ENCODE results near the gene TFDP1.
A peak's percentile ranks its signal among the peaks of the same experiment; 100 is the strongest.

Gene TFDP1

GRCh38 chr13:113603116-113603710, 18.7 kb downstream of the TFDP1 start:
- H2AFZ ChIP-seq (ENCODE audit: low read length), result no peak overlapping the region
- H2AK5ac ChIP-seq (ENCODE audit: low read depth, low read length), result no peak overlapping the region
- peaks cover 0 to 8% of the 10 kb centered on the region in 2 donors for H3K4me1 ChIP-seq (ENCODE audit: control insufficient read depth in 2 of 2, insufficient read depth in 1 of 2, low read depth in 1 of 2, low read length in 2 of 2)
- H3K9me3 ChIP-seq (replicated peaks in 1 of 2; ENCODE audit: control insufficient read depth in 2 of 2, insufficient read depth in 1 of 2, low read depth in 1 of 2, low read length in 2 of 2), result peaks cover 11 to 37% of the 10 kb centered on the region in 2 donors
- H3K4me2 ChIP-seq (ENCODE audit: insufficient read depth, low read length, poor library complexity, severe bottlenecking), result no peak overlapping the region
- no peak overlapping the region for H2BK5ac ChIP-seq (ENCODE audit: low read length)
- H4K8ac ChIP-seq (ENCODE audit: low read depth, low read length), result no peak overlapping the region
- H2BK120ac ChIP-seq (ENCODE audit: low read depth, low read length), result no peak overlapping the region
- no peak overlapping the region for H3K23ac ChIP-seq (ENCODE audit: low read depth, low read length, poor library complexity)
- DNase-seq (ENCODE audit: low spot score), result no peak
- H4K91ac ChIP-seq (ENCODE audit: low read depth, low read length, poor library complexity), result no peak overlapping the region
- peaks cover 27 to 92% of the 10 kb centered on the region in 2 donors for H3K36me3 ChIP-seq (replicated peaks in 1 of 2; ENCODE audit: control insufficient read depth in 2 of 2, insufficient read depth in 2 of 2, low read length in 2 of 2)
- no peak overlapping the region for H3K18ac ChIP-seq (ENCODE audit: low read length)
- H3K14ac ChIP-seq (ENCODE audit: low read length), result no peak overlapping the region
- H3K4ac ChIP-seq (ENCODE audit: low read length), result no peak overlapping the region
- H3K27ac ChIP-seq (replicated peaks; ENCODE audit: low read length), result no peak overlapping the region
- H3K4me3 ChIP-seq (ENCODE audit: low read length in 2 of 2), result no peak overlapping the region
- H2BK15ac ChIP-seq (ENCODE audit: low read length), result no peak overlapping the region
- whole genome bisulfite sequencing, 2 donors (ENCODE audit: extremely low coverage in 2 of 2, insufficient read length in 2 of 2, insufficient replicate concordance in 1 of 2), result no CpG with 5 or more reads among the region's 13 CpGs
- H2BK12ac ChIP-seq (ENCODE audit: low read length), result no peak overlapping the region
- no peaks in the 10 kb centered on the region for H3K27me3 ChIP-seq (ENCODE audit: control insufficient read depth in 3 of 3, insufficient read depth in 3 of 3, low read depth in 1 of 3, low read length in 3 of 3)
- H3K9ac ChIP-seq (ENCODE audit: low read depth, low read length, poor library complexity), result no peak overlapping the region
- peaks cover 37% of the 10 kb centered on the region for H3K79me1 ChIP-seq (ENCODE audit: low read depth, low read length)

- H2BK5ac ChIP-seq (ENCODE audit: low read length), result no peak overlapping the region
- no peak overlapping the region for H3K4ac ChIP-seq (ENCODE audit: low read length)
- peaks cover 31 to 92% of the 10 kb centered on the region in 2 donors for H3K36me3 ChIP-seq (replicated peaks in 1 of 2; ENCODE audit: control insufficient read depth in 2 of 2, insufficient read depth in 2 of 2, low read length in 2 of 2)
- H3K18ac ChIP-seq (ENCODE audit: low read length), result no peak overlapping the region
- no peak overlapping the region for H3K9ac ChIP-seq (ENCODE audit: low read depth, low read length, poor library complexity)
- H3K27me3 ChIP-seq (ENCODE audit: control insufficient read depth in 3 of 3, insufficient read depth in 3 of 3, low read depth in 1 of 3, low read length in 3 of 3), result no peaks in the 10 kb centered on the region
- WGBS, 2 donors (ENCODE audit: extremely low coverage in 2 of 2, insufficient read length in 2 of 2, insufficient replicate concordance in 1 of 2), result no CpG with 5 or more reads among the region's 1 CpG
- H3K27ac ChIP-seq (replicated peaks; ENCODE audit: low read length), result no peak overlapping the region
- H4K8ac ChIP-seq (ENCODE audit: low read depth, low read length), result no peak overlapping the region
- H2AK5ac ChIP-seq (ENCODE audit: low read depth, low read length), result no peak overlapping the region
- no peak overlapping the region for H3K4me2 ChIP-seq (ENCODE audit: insufficient read depth, low read length, poor library complexity, severe bottlenecking)
- no peak for DNase-seq (ENCODE audit: low spot score)
- H3K9me3 ChIP-seq (replicated peaks in 1 of 2; ENCODE audit: control insufficient read depth in 2 of 2, insufficient read depth in 1 of 2, low read depth in 1 of 2, low read length in 2 of 2), result peaks cover 11 to 27% of the 10 kb centered on the region in 2 donors
- H2BK12ac ChIP-seq (ENCODE audit: low read length), result no peak overlapping the region
- H2AFZ ChIP-seq (ENCODE audit: low read length), result no peak overlapping the region
- no peak overlapping the region for H4K91ac ChIP-seq (ENCODE audit: low read depth, low read length, poor library complexity)
- peaks cover 37% of the 10 kb centered on the region for H3K79me1 ChIP-seq (ENCODE audit: low read depth, low read length)
- no peak overlapping the region for H3K14ac ChIP-seq (ENCODE audit: low read length)
- peak overlapping the region; percentile 61 for H2BK120ac ChIP-seq (ENCODE audit: low read depth, low read length)
- H2BK15ac ChIP-seq (ENCODE audit: low read length), result no peak overlapping the region
- H3K4me3 ChIP-seq (ENCODE audit: low read length in 2 of 2), result no peak overlapping the region
- H3K4me1 ChIP-seq (ENCODE audit: control insufficient read depth in 2 of 2, insufficient read depth in 1 of 2, low read depth in 1 of 2, low read length in 2 of 2), result peaks cover 0 to 10% of the 10 kb centered on the region in 2 donors
- H3K23ac ChIP-seq (ENCODE audit: low read depth, low read length, poor library complexity), result peak overlapping the region; percentile 66
Observed at GRCh38 chr13:113604186-113604585, 19.6 kb downstream of the TFDP1 start.

- Histone ChIP-seq H3K18ac (ENCODE audit: low read length) (no peak overlapping the region), H3K4me2 (ENCODE audit: insufficient read depth, low read length, poor library complexity, severe bottlenecking) (no peak overlapping the region), H2AFZ (ENCODE audit: low read length) (no peak overlapping the region), H2BK15ac (ENCODE audit: low read length) (no peak overlapping the region), H3K14ac (ENCODE audit: low read length) (peak overlapping the region; percentile 77), H4K91ac (ENCODE audit: low read depth, low read length, poor library complexity) (no peak overlapping the region), H4K8ac (ENCODE audit: low read depth, low read length) (no peak overlapping the region), H3K27me3 (ENCODE audit: control insufficient read depth in 3 of 3, insufficient read depth in 3 of 3, low read depth in 1 of 3, low read length in 3 of 3) (no peaks in the 10 kb centered on the region), H2BK120ac (ENCODE audit: low read depth, low read length) (no peak overlapping the region), H3K27ac (replicated peaks; ENCODE audit: low read length) (no peak overlapping the region), H3K79me1 (ENCODE audit: low read depth, low read length) (peaks cover 44% of the 10 kb centered on the region), H3K4me1 (ENCODE audit: control insufficient read depth in 2 of 2, insufficient read depth in 1 of 2, low read depth in 1 of 2, low read length in 2 of 2) (peaks cover 0 to 11% of the 10 kb centered on the region in 2 donors), H3K23ac (ENCODE audit: low read depth, low read length, poor library complexity) (no peak overlapping the region), H3K9ac (ENCODE audit: low read depth, low read length, poor library complexity) (no peak overlapping the region), H3K4ac (ENCODE audit: low read length) (no peak overlapping the region), H2BK5ac (ENCODE audit: low read length) (no peak overlapping the region), H2BK12ac (ENCODE audit: low read length) (no peak overlapping the region), H3K36me3 (replicated peaks in 1 of 2; ENCODE audit: control insufficient read depth in 2 of 2, insufficient read depth in 2 of 2, low read length in 2 of 2) (peaks cover 28 to 91% of the 10 kb centered on the region in 2 donors), H2AK5ac (ENCODE audit: low read depth, low read length) (no peak overlapping the region), H3K4me3 (ENCODE audit: low read length in 2 of 2) (no peak overlapping the region), H3K9me3 (replicated peaks in 1 of 2; ENCODE audit: control insufficient read depth in 2 of 2, insufficient read depth in 1 of 2, low read depth in 1 of 2, low read length in 2 of 2) (peaks cover 7 to 14% of the 10 kb centered on the region in 2 donors)
- no CpG with 5 or more reads among the region's 8 CpGs for WGBS, 2 donors (ENCODE audit: extremely low coverage in 2 of 2, insufficient read length in 2 of 2, insufficient replicate concordance in 1 of 2)
- DNase-seq (ENCODE audit: low spot score), result no peak
Observed at GRCh38 chr13:113605461-113605860, 20.9 kb downstream of the TFDP1 start.

- Histone ChIP-seq H2BK12ac (ENCODE audit: low read length) (no peak overlapping the region), H4K91ac (ENCODE audit: low read depth, low read length, poor library complexity) (peak overlapping the region; percentile 12), H2AK5ac (ENCODE audit: low read depth, low read length) (no peak overlapping the region), H3K4me1 (ENCODE audit: control insufficient read depth in 2 of 2, insufficient read depth in 1 of 2, low read depth in 1 of 2, low read length in 2 of 2) (peaks cover 0 to 11% of the 10 kb centered on the region in 2 donors), H3K36me3 (replicated peaks in 1 of 2; ENCODE audit: control insufficient read depth in 2 of 2, insufficient read depth in 2 of 2, low read length in 2 of 2) (peaks cover 30 to 91% of the 10 kb centered on the region in 2 donors), H3K4ac (ENCODE audit: low read length) (no peak overlapping the region), H3K18ac (ENCODE audit: low read length) (no peak overlapping the region), H3K9me3 (replicated peaks in 1 of 2; ENCODE audit: control insufficient read depth in 2 of 2, insufficient read depth in 1 of 2, low read depth in 1 of 2, low read length in 2 of 2) (peaks cover 7 to 11% of the 10 kb centered on the region in 2 donors), H3K4me3 (ENCODE audit: low read length in 2 of 2) (no peak overlapping the region), H3K27ac (replicated peaks; ENCODE audit: low read length) (no peak overlapping the region), H2BK15ac (ENCODE audit: low read length) (no peak overlapping the region), H2BK120ac (ENCODE audit: low read depth, low read length) (no peak overlapping the region), H4K8ac (ENCODE audit: low read depth, low read length) (no peak overlapping the region), H3K9ac (ENCODE audit: low read depth, low read length, poor library complexity) (peak overlapping the region; percentile 7), H3K79me1 (ENCODE audit: low read depth, low read length) (peaks cover 44% of the 10 kb centered on the region), H3K23ac (ENCODE audit: low read depth, low read length, poor library complexity) (peak overlapping the region; percentile 49), H2AFZ (ENCODE audit: low read length) (no peak overlapping the region), H3K4me2 (ENCODE audit: insufficient read depth, low read length, poor library complexity, severe bottlenecking) (no peak overlapping the region), H3K27me3 (ENCODE audit: control insufficient read depth in 3 of 3, insufficient read depth in 3 of 3, low read depth in 1 of 3, low read length in 3 of 3) (no peaks in the 10 kb centered on the region), H2BK5ac (ENCODE audit: low read length) (no peak overlapping the region), H3K14ac (ENCODE audit: low read length) (no peak overlapping the region)
- no peak for DNase-seq (ENCODE audit: low spot score)
- WGBS, 2 donors (ENCODE audit: extremely low coverage in 2 of 2, insufficient read length in 2 of 2, insufficient replicate concordance in 1 of 2), result no CpG with 5 or more reads among the region's 34 CpGs
Observed at GRCh38 chr13:113605866-113606438, 21.4 kb downstream of the TFDP1 start.

Measured in neuronal stem cell (in vitro differentiated cells).